IMR-90 (cell line): ENCODE data around the gene ZNF549. TPM values are rescaled to one million over a fixed set of nuclear protein-coding genes. Genes with fewer than 3 reads are reported as not detected.
"Not testable (repeated sequence)": the region's sequence is repeated elsewhere in the genome, so short reads cannot be mapped to it uniquely, and the experiment has no call there.

Experiments
- ATAC-seq: fragments of 200-7000 bp; cut with Tn5 transposase; 2 replicates; pipeline ENCODE4 v1.9.1; 2020; ENCODE audit warnings: low read depth, mild to moderate bottlenecking, moderate library complexity
- BruUV-seq: library from RNA; stranded (reverse); fragments of 400-500 nt; replicated peaks from 2 replicates; lab custom pipeline; 2021; lab: Mats Ljungman, UMichigan
- CTCF ChIA-PET: fragments of 300-600 bp; formaldehyde crosslinking; extraction: SDS; loops from one replicate; lab custom pipeline; 2021; ENCODE audit warnings: antibody characterized with exemption; lab: Yijun Ruan, JAX
- POLR2A ChIA-PET: fragments of 300-600 bp; sonication (Branson Sonifier 250); formaldehyde crosslinking; loops from one replicate; lab custom pipeline; 2022; ENCODE audit warnings: antibody characterized with exemption; ENCODE audit not compliant: unreplicated experiment; lab: Charles Lee
- DNase-seq: peaks from one replicate; pipeline ENCODE4 v3.0.0; 2013
- H2AFZ ChIP-seq: replicated peaks from 2 replicates; pipeline ENCODE3; 2013; ENCODE audit warnings: low read length, mild to moderate bottlenecking; ENCODE audit not compliant: poor library complexity
- H2AK5ac ChIP-seq: 2 replicates; pipeline ENCODE4 v1.6.1; 2013; ENCODE audit warnings: low read depth, low read length, inconsistent platforms
- H2AK9ac ChIP-seq: replicated peaks from 2 replicates; pipeline ENCODE3; 2013; ENCODE audit warnings: mild to moderate bottlenecking, low read depth, low read length, moderate library complexity; ENCODE audit not compliant: poor library complexity
- H2BK120ac ChIP-seq: 2 replicates; pipeline ENCODE4 v1.6.1; 2013; ENCODE audit warnings: low read depth, low read length, inconsistent platforms
- H2BK15ac ChIP-seq: 3 replicates; pipeline ENCODE4 v1.6.1; 2013; ENCODE audit warnings: low read depth, low read length, inconsistent platforms
- H2BK20ac ChIP-seq: 2 replicates; pipeline ENCODE4 v1.6.1; 2013; ENCODE audit warnings: low read depth, mild to moderate bottlenecking, inconsistent platforms, low read length, moderate library complexity
- H2BK5ac ChIP-seq: 2 replicates; pipeline ENCODE4 v1.6.1; 2013; ENCODE audit warnings: mild to moderate bottlenecking, low read depth, low read length, inconsistent platforms; ENCODE audit not compliant: poor library complexity, severe bottlenecking
- H3K14ac ChIP-seq: replicated peaks from 2 replicates; pipeline ENCODE4 v1.6.1; 2013; ENCODE audit warnings: low read depth, low read length, inconsistent platforms
- H3K18ac ChIP-seq: 2 replicates; pipeline ENCODE4 v1.6.1; 2013; ENCODE audit warnings: low read depth, low read length, control low read depth
- H3K23ac ChIP-seq: 2 replicates; pipeline ENCODE4 v1.6.1; 2013; ENCODE audit warnings: low read depth, low read length, inconsistent platforms
- H3K27ac ChIP-seq: 2 replicates; pipeline ENCODE4 v1.5.1; 2013; ENCODE audit warnings: mild to moderate bottlenecking, control low read depth, low read length; ENCODE audit not compliant: insufficient read depth
- H3K27me3 ChIP-seq: 2 replicates; pipeline ENCODE4 v1.6.1; 2013; ENCODE audit warnings: low read length; ENCODE audit not compliant: control insufficient read depth, insufficient read depth
- H3K36me3 ChIP-seq: 2 replicates; pipeline ENCODE4 v1.6.1; 2013; ENCODE audit warnings: low read length, mixed read lengths; ENCODE audit not compliant: control insufficient read depth, insufficient read depth
- H3K4ac ChIP-seq: 2 replicates; pipeline ENCODE4 v1.6.1; 2013; ENCODE audit warnings: low read depth, low read length, inconsistent platforms
- H3K4me1 ChIP-seq: 2 replicates; pipeline ENCODE4 v1.6.1; 2013; ENCODE audit warnings: low read length, mixed read lengths; ENCODE audit not compliant: control insufficient read depth, insufficient read depth
- H3K4me2 ChIP-seq: 2 replicates; pipeline ENCODE4 v1.6.1; 2013; ENCODE audit warnings: low read depth, mild to moderate bottlenecking, control low read depth, low read length, moderate library complexity
- H3K4me3 ChIP-seq: 2 replicates; pipeline ENCODE4 v1.5.1; 2013; ENCODE audit warnings: low read depth, mild to moderate bottlenecking, control low read depth, low read length, moderate library complexity; ENCODE audit not compliant: insufficient read depth
- H3K56ac ChIP-seq: 2 replicates; pipeline ENCODE4 v1.6.1; 2013; ENCODE audit warnings: low read length, inconsistent platforms; ENCODE audit not compliant: insufficient read depth; ENCODE audit errors: extremely low read depth
- H3K79me1 ChIP-seq, 2 experiments: 2 replicates each; pipeline ENCODE4 v1.6.1; 2013; ENCODE audit warnings: low read length in 2 of 2, inconsistent platforms in 1 of 2, low read depth in 1 of 2
- H3K9ac ChIP-seq: 2 replicates; pipeline ENCODE4 v1.6.1; 2013; ENCODE audit warnings: low read depth, low read length, control low read depth
- H3K9me1 ChIP-seq: 2 replicates; pipeline ENCODE4 v1.6.1; 2013; ENCODE audit warnings: low read length, inconsistent platforms; ENCODE audit not compliant: insufficient read depth
- H3K9me3 ChIP-seq: 2 replicates; pipeline ENCODE4 v1.6.1; 2013; ENCODE audit warnings: low read length; ENCODE audit not compliant: control insufficient read depth, insufficient read depth
- H4K20me1 ChIP-seq: 2 replicates; pipeline ENCODE4 v1.6.1; 2013; ENCODE audit warnings: low read length, inconsistent platforms; ENCODE audit not compliant: insufficient read depth
- H4K5ac ChIP-seq: 2 replicates; pipeline ENCODE4 v1.6.1; 2013; ENCODE audit warnings: mild to moderate bottlenecking, low read depth, low read length, control low read depth
- H4K8ac ChIP-seq, 2 experiments: 2 replicates each; pipeline ENCODE4 v1.6.1; 2013; ENCODE audit warnings: low read depth in 2 of 2, low read length in 2 of 2, control low read depth in 1 of 2, inconsistent platforms in 1 of 2
- H4K91ac ChIP-seq: 2 replicates; pipeline ENCODE4 v1.6.1; 2013; ENCODE audit warnings: low read depth, low read length, inconsistent platforms; ENCODE audit not compliant: insufficient read depth
- CEBPB ChIP-seq: IDR thresholded peaks from 2 replicates; pipeline ENCODE4 v1.6.1; 2012; ENCODE audit warnings: low read depth, low read length, improper control_type of control experiment
- CHD1 ChIP-seq: IDR thresholded peaks from 2 replicates; pipeline ENCODE4 v1.6.1; 2012; ENCODE audit warnings: low read depth, low read length, improper control_type of control experiment
- SMC3 ChIP-seq: fragments of 150-350 bp; IDR thresholded peaks from 2 replicates; pipeline ENCODE4 v1.6.1; 2016; ENCODE audit warnings: low read depth, mild to moderate bottlenecking, antibody characterized with exemption, low read length, moderate library complexity
- WGBS, 2 experiments: methylation state at CpG; one replicate each; pipeline versions ENCODE4 v1.1.5 to v1.1.7; 2013; ENCODE audit warnings: missing lambda C conversion rate in 2 of 2; ENCODE audit not compliant: insufficient read length in 1 of 2; ENCODE audit errors: extremely low coverage in 2 of 2; 5-methylcytosine and 5-hydroxymethylcytosine counted together
- dilution Hi-C: fragments of 300-500 bp; cut with HindIII; formaldehyde crosslinking; loops from one replicate; pipeline ENCODE4 v1.14.3; 2018; ENCODE audit warnings: low sequenced_read_pairs; ENCODE audit not compliant: unreplicated experiment
- in situ Hi-C: fragments of 300-500 bp; cut with MboI; formaldehyde crosslinking; loops from 3 replicates; pipeline ENCODE4 v1.14.3; 2019; ENCODE audit warnings: low sequenced_read_pairs, inconsistent platforms, mixed read lengths
- intact Hi-C: fragments of 100-400 bp; cut with micrococcal nuclease; formaldehyde crosslinking; loops from 2 replicates; pipeline ENCODE4 v1.10.0; 2022
- polyA plus RNA-seq, 3 experiments: library from polyadenylated mRNA; depleted of rRNA; stranded (reverse); fragments of >200 nt; gene quantifications; 2 replicates each; pipeline ENCODE4 v1.2.3, GENCODE V29; 2012; ENCODE audit warnings: low replicate concordance in 1 of 3
- total RNA-seq: library from RNA; depleted of rRNA; stranded (reverse); fragments of >200 nt; gene quantifications from 2 replicates; pipeline ENCODE4 v1.2.3, GENCODE V29; 2012

Gene ZNF549
- total and polyA plus RNA-seq, 2 of the 4 experiments (the other 2 are of a cell fraction), result 2.4 to 8.6 TPM

GRCh38 chr19:57515255-57515654 lies 11.9 kb upstream of the ZNF549 start:
- Histone ChIP-seq H4K8ac (no peak overlapping the region), H2BK120ac (no peak overlapping the region), H2AK9ac (no peak overlapping the region), H4K91ac (no peak overlapping the region), H3K27me3 (no peaks in the 10 kb centered on the region), H3K18ac (no peak overlapping the region), H2AK5ac (no peak overlapping the region), H3K23ac (no peak overlapping the region), H3K56ac (no peak overlapping the region), H3K9me3 (peaks cover 27% of the 10 kb centered on the region), H4K20me1 (no peaks in the 10 kb centered on the region), H3K79me1 (no peaks in the 10 kb centered on the region), H2BK20ac (no peak overlapping the region), H3K27ac (no peak overlapping the region), H3K4me1 (no peaks in the 10 kb centered on the region), H3K4me2 (no peak overlapping the region), H2BK5ac (no peak overlapping the region), H3K14ac (no peak overlapping the region), H3K36me3 (peaks cover 28% of the 10 kb centered on the region), H2BK15ac (no peak overlapping the region), H3K9me1 (no peaks in the 10 kb centered on the region), H3K9ac (no peak overlapping the region), H3K4ac (no peak overlapping the region), H3K4me3 (no peak overlapping the region), H2AFZ (no peak overlapping the region), H4K5ac (no peak overlapping the region)
- 94% methylated on average over 2 of the region's 5 CpGs; no CpG with 5 or more reads in 1 of the 2 experiments for WGBS, 2 experiments
- no peak for TF ChIP-seq CHD1
- TF ChIP-seq SMC3, result no peak
- TF ChIP-seq CEBPB, result peak; percentile 81
- intact Hi-C loops, result no loop called here
- in situ Hi-C loops, result no loop called here
- ATAC-seq (no peak), DNase-seq (no peak)
- dilution Hi-C loops, result no loop called here
- BruUV-seq, result no TSS peak
- ChIA-PET CTCF (no interaction called here), POLR2A (no interaction called here)

GRCh38 chr19:57518021-57518420 lies 9.1 kb upstream of the ZNF549 start:
- H3K4me2 ChIP-seq, ATAC-seq, H2BK15ac ChIP-seq, intact Hi-C loops, H3K56ac ChIP-seq, dilution Hi-C loops, DNase-seq, H4K20me1 ChIP-seq, CTCF ChIA-PET, in situ Hi-C loops, H3K23ac ChIP-seq, H3K18ac ChIP-seq, H3K4ac ChIP-seq, BruUV-seq, POLR2A ChIA-PET, H4K5ac ChIP-seq, H3K27me3 ChIP-seq, H2BK20ac ChIP-seq, H2AK5ac ChIP-seq, H3K9ac ChIP-seq, H3K9me1 ChIP-seq, H2AK9ac ChIP-seq, H2AFZ ChIP-seq, H3K79me1 ChIP-seq, H3K4me1 ChIP-seq, H2BK5ac ChIP-seq, H4K91ac ChIP-seq, H4K8ac ChIP-seq, H3K4me3 ChIP-seq, H2BK120ac ChIP-seq, H3K14ac ChIP-seq, H3K27ac ChIP-seq: not testable (repeated sequence)
- WGBS, 2 experiments, result 86% methylated on average over 1 of the region's 4 CpGs; no CpG with 5 or more reads in 1 of the 2 experiments
- Histone ChIP-seq H3K36me3 (peaks cover 22% of the 10 kb centered on the region), H3K9me3 (peaks cover 17% of the 10 kb centered on the region)
